OCI-LY7 (cell line): ENCODE results near the gene RIT2. TPM values are rescaled to one million over a fixed set of nuclear protein-coding genes. Genes with fewer than 3 reads are reported as not detected.

Experiments
- BruUV-seq: library from RNA; stranded (reverse); fragments of 400-500 nt; replicated peaks from 2 replicates; lab custom pipeline; 2021; lab: Mats Ljungman, UMichigan
- CTCF ChIA-PET: fragments of 300-600 bp; sonication (Branson Sonifier 250); formaldehyde crosslinking; loops from one replicate; lab custom pipeline; 2022; ENCODE audit warnings: antibody characterized with exemption; ENCODE audit not compliant: unreplicated experiment; lab: Charles Lee
- POLR2A ChIA-PET: fragments of 300-600 bp; sonication (Branson Sonifier 250); formaldehyde crosslinking; loops from one replicate; lab custom pipeline; 2022; ENCODE audit warnings: antibody characterized with exemption; lab: Charles Lee
- DNase-seq: peaks from one replicate; pipeline ENCODE4 v3.0.0-alpha.2; 2015; ENCODE audit warnings: low spot score
- H2AFZ ChIP-seq: fragments of 200-600 bp; sonication (generic), shearing (Covaris generic); 2 replicates; pipeline ENCODE4 v1.6.1; 2014; ENCODE audit warnings: mild to moderate bottlenecking, antibody characterized with exemption, low read length, moderate library complexity
- H3K27ac ChIP-seq: fragments of 200-600 bp; sonication (generic); 2 replicates; pipeline ENCODE4 v1.5.1; 2014; ENCODE audit warnings: mixed run types, low read depth, mild to moderate bottlenecking, moderate library complexity, low read length, inconsistent platforms; ENCODE audit not compliant: poor library complexity, severe bottlenecking
- H3K36me3 ChIP-seq: fragments of 200-600 bp; sonication (generic); 2 replicates; pipeline ENCODE4 v1.6.1; 2014; ENCODE audit warnings: mild to moderate bottlenecking, antibody characterized with exemption, low read length, moderate library complexity, mixed read lengths; ENCODE audit not compliant: insufficient read depth
- H3K4me1 ChIP-seq: fragments of 200-600 bp; sonication (generic); 2 replicates; pipeline ENCODE4 v1.5.1; 2014; ENCODE audit warnings: mild to moderate bottlenecking, low read length; ENCODE audit not compliant: insufficient read depth, poor library complexity, severe bottlenecking
- H3K4me2 ChIP-seq: fragments of 200-600 bp; sonication (generic); 2 replicates; pipeline ENCODE4 v1.6.1; 2014; ENCODE audit warnings: mild to moderate bottlenecking, low read length
- H3K4me3 ChIP-seq: fragments of 200-600 bp; sonication (generic); 2 replicates; pipeline ENCODE4 v1.5.1; 2014; ENCODE audit warnings: mild to moderate bottlenecking, low read depth, low read length; ENCODE audit not compliant: poor library complexity, severe bottlenecking
- H3K79me2 ChIP-seq: fragments of 200-600 bp; sonication (generic); 2 replicates; pipeline ENCODE4 v1.6.1; 2016; ENCODE audit warnings: low read depth, mild to moderate bottlenecking, low read length, moderate library complexity, mixed read lengths; ENCODE audit not compliant: insufficient read depth
- H3K9me2 ChIP-seq: fragments of 200-600 bp; sonication (generic); 2 replicates; pipeline ENCODE4 v1.6.1; 2016; ENCODE audit warnings: mild to moderate bottlenecking, low read length, mixed read lengths; ENCODE audit not compliant: insufficient read depth
- H3K9me3 ChIP-seq: fragments of 200-600 bp; sonication (generic); 2 replicates; pipeline ENCODE4 v1.6.1; 2014; ENCODE audit warnings: mild to moderate bottlenecking, mixed run types, low read length, mixed read lengths
- H4K20me1 ChIP-seq: fragments of 200-600 bp; sonication (generic); 2 replicates; pipeline ENCODE4 v1.6.1; 2014; ENCODE audit warnings: mild to moderate bottlenecking, antibody characterized with exemption, low read length, moderate library complexity, mixed read lengths; ENCODE audit not compliant: insufficient read depth
- CTCF ChIP-seq: fragments of 200-600 bp; sonication (generic); conservative IDR thresholded peaks from 2 replicates; pipeline ENCODE4 v1.5.1; 2014; ENCODE audit warnings: mild to moderate bottlenecking, antibody characterized with exemption, low read length, moderate library complexity, mixed read lengths
- EZH2phosphoT487 ChIP-seq: fragments of 200-600 bp; sonication (generic); IDR thresholded peaks from 2 replicates; pipeline ENCODE4 v1.6.1; 2018; ENCODE audit warnings: low read depth, borderline replicate concordance, mild to moderate bottlenecking, mixed run types, antibody characterized with exemption, low read length, moderate library complexity, mixed read lengths
- intact Hi-C: fragments of 100-400 bp; cut with micrococcal nuclease; formaldehyde crosslinking; loops from one replicate; pipeline ENCODE4 v1.10.0; 2022; ENCODE audit not compliant: unreplicated experiment
- total RNA-seq, 2 experiments: library from RNA; depleted of rRNA in 1 of 2; stranded (reverse); fragments of >200 nt in 1 of 2; shearing (Covaris generic) in 1 of 2; gene quantifications; 2 replicates each; pipeline ENCODE4 v1.2.3, GENCODE V29; 2014 to 2022

RIT2 gene
- total RNA-seq, 2 experiments from 2014 or later: not detected

GRCh38 chr18:42781298-42781815 lies 334.1 kb downstream of the RIT2 start:
- Histone ChIP-seq H3K9me3 (no peaks in the 10 kb centered on the region), H3K36me3 (no peaks in the 10 kb centered on the region), H2AFZ (no peak overlapping the region), H3K27ac (no peak overlapping the region), H3K79me2 (no peaks in the 10 kb centered on the region), H3K4me3 (no peak overlapping the region), H4K20me1 (no peaks in the 10 kb centered on the region), H3K4me1 (no peaks in the 10 kb centered on the region), H3K4me2 (no peak overlapping the region), H3K9me2 (no peaks in the 10 kb centered on the region)
- intact Hi-C loops: no loop called here
- no peak for DNase-seq
- BruUV-seq: no TSS peak
- CTCF ChIA-PET: no interaction called here
- TF ChIP-seq CTCF (no peak), EZH2phosphoT487 (no peak)
- POLR2A ChIA-PET: no interaction called here

- Histone ChIP-seq H3K4me3 (no peak overlapping the region), H2AFZ (no peak overlapping the region), H3K4me1 (no peaks in the 10 kb centered on the region), H3K79me2 (no peaks in the 10 kb centered on the region), H3K9me2 (no peaks in the 10 kb centered on the region), H3K9me3 (no peaks in the 10 kb centered on the region), H3K27ac (no peak overlapping the region), H3K36me3 (no peaks in the 10 kb centered on the region), H3K4me2 (no peak overlapping the region), H4K20me1 (no peaks in the 10 kb centered on the region)
- no peak for DNase-seq
- no peak for TF ChIP-seq EZH2phosphoT487
- ChIA-PET POLR2A (no interaction called here), CTCF (no interaction called here)
- no TSS peak for BruUV-seq
- intact Hi-C loops: no loop called here
Observed at GRCh38 chr18:42780171-42780570, 335.3 kb downstream of the RIT2 start.

- no peak for DNase-seq
- Histone ChIP-seq H3K4me1 (no peaks in the 10 kb centered on the region), H2AFZ (no peak overlapping the region), H3K9me3 (no peaks in the 10 kb centered on the region), H3K27ac (no peak overlapping the region), H3K79me2 (no peaks in the 10 kb centered on the region), H4K20me1 (no peaks in the 10 kb centered on the region), H3K4me3 (no peak overlapping the region), H3K4me2 (no peak overlapping the region), H3K36me3 (no peaks in the 10 kb centered on the region), H3K9me2 (no peaks in the 10 kb centered on the region)
- ChIA-PET POLR2A (no interaction called here), CTCF (no interaction called here)
- intact Hi-C loops: no loop called here
- no TSS peak for BruUV-seq
- TF ChIP-seq EZH2phosphoT487 (no peak), CTCF (no peak)
Observed at GRCh38 chr18:42778445-42779042, 336.9 kb downstream of the RIT2 start.
